ENCODE measurements around the gene PAX7.
"Not testable (repeated sequence)": the region's sequence is repeated elsewhere in the genome, so short reads cannot be mapped to it uniquely, and the experiment has no call there.

PAX7 gene

DNA sequence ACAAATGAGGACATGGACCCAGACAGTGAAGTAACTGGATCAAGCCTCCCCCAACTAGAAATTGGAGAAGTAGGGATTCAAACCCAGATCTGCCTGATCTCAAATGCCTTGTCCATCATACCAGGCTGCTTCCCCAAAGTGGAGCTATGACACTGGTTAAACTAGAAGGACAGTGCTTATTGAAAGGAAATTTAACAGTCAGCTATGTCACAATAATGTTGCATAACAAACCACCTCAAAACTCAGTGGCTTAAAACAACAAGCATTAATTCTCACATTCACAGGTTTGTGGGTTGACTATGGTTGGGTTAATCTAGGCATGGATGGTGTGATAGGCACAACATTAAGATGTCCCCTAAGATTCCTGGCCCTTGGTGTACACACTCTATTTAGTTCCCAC, 121.8 kb downstream of the PAX7 start:
- no peak for DNase-seq (ENCODE audit: low read depth in 2 of 2)

DNA sequence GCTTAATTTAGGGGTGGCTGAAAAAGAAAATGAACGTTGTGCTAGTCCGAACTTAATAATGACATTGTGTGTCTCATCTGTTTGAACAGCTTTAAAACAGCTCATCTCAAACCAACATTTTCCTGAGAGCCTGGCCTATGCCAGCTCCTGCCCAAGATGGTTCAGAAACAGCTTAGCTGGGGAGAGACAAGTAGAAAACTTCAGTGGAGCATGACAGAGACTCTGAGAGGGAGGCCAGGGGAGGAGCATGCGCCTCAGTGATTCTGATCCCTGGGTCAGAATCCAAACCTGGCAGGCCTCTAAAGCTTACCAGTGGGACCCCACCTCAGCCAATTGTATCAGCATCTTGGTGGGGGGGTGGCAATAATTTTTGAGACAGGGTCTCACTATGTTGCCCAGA, 129.5 kb downstream of the PAX7 start:
- DNase-seq (ENCODE audit: low read depth in 2 of 2), result no peak

DNA sequence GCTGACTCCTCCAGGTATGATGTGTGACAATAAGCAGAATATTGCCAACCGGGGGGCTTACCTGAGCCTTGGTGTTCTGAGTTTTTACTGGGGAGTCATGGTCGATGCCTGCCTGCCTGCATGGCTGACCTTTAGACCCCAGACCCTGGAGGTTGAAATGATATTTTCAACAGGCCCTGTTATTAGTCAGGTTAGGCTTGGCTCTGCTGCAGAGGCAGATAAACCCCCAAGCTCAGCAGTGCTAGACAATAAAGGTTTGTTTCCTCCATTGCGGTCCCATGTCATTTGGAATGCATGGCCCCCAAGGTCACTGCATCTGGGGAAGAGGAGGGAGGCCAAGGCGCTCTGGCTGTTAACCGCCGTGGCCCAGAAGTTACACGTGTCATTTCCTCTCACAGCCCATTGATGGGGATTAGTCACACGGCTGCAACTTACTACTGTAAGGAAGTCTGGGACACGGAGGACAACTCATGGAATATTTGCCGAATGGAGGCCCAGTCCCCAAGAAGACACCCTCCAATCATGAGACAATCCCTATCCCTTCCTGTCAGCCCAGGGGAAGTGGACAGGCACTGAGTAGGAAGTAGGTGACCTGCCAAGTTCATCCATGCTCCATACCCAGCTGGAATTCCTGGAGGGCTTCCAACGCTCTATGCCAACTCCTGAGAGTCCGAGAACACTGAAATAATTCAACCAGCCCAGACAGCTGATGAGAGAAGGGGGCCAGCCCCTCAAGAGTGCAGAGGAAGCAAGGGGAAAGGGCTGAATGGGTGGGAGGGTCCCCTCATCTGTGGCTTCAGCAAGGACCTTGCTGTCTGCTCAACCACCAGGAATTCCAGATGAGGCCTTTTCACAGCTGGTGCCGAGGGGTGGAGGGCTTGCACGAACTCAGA, 131.5 kb downstream of the PAX7 start:
- DNase-seq (ENCODE audit: low read depth in 2 of 2), result no peak

DNA sequence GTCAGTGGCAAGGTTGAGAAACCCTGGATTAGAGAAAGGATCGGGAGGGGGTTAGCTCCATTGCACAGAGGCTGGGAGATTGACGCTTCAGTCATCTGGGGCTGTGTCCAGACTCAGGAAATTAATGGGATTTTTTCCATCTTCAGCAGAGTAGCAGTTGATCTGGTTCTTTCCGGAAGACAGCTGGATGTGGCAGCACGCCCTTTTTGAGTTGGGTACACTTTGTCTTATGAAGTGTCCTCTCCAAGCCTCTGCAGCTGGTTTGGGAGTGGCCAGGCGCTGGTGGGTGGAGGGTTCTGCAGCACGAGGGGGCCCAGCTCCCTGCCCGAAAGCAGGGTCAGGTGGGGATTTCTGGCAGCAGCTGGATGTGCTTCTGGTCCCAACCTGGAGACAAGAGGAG, 133.7 kb downstream of the PAX7 start:
- DNase-seq (ENCODE audit: low read depth in 2 of 2), result no peak

DNA sequence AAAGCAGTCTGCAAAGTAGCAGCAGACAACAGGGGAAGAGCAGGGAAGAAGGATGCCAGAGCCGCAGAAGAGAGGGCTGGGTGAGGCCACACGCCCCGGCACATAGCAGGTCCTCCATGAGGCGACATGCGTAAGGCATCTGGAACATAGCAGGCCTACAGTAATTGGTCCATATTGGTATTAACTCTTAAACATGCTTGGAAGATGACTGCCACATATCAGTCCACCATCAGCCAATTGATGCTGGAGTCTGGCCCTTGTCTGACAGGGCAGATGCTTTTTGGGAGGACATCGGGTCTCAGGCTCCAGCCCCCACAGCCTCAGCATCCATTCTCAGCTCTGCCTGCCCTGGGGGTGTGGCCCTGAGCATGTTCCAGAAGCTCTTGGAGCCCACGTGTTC, 135.1 kb downstream of the PAX7 start:
- no peak for DNase-seq (ENCODE audit: low read depth in 2 of 2)

DNA sequence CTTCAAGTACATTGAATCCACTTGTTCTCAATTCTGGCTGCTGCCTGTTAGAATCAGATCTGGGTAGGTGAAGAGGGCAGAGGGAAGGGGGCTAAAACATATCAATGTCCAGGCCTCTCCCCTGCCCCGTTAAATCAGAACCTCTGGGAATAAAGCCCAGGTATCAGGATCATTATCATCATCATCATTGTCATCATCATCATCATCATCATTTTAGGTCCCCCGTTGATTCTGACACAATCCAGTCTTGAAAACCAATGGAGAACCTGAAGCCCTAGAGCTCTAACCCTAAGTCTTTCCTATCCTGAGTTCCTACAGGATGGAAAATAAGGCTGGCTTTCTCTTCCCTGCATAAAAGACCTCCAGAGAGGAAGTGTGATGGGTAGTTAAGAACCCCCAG, 135.7 kb downstream of the PAX7 start:
- DNase-seq (ENCODE audit: low read depth in 2 of 2), result no peak

DNA sequence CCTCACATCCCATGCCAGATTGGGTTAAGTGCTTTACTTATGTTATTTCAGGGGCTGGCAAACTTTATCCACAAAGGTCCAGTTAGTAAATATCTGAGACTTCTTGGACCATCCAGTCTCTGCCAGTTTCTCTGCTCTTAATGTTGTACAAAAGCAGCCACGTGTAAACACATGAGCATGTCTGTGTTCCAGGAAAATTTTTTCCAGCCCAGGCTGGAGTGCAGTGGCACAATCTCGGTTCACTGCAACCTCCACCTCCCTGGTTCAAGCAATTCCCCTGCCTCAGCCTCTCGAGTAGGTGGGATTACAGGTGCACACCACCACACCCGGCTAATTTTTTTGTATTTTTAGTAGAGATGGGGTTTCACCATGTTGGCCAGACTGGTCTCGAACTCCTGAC, 136.9 kb downstream of the PAX7 start:
- DNase-seq (ENCODE audit: low read depth in 2 of 2), result not testable (repeated sequence)

DNA sequence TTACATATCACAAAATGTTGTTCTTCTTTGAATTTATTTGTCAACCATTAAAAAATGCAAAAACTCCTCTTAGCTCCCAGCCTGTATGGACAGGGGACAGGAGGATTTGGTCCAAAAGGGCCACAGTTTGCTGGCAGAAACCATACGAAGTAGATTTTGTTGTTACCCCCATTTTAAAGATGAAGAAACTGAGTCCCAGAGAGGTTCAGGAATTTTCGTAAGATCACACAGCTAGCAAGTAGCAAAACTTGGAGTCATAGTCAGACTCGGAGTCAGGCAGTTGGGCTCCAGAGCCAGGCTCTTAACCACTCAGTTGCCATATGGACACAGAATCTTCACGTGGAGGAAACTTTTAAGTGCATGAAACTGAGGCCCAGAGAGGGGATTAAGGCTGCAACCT, 137.4 kb downstream of the PAX7 start:
- no peak for DNase-seq (ENCODE audit: low read depth in 2 of 2)

DNA sequence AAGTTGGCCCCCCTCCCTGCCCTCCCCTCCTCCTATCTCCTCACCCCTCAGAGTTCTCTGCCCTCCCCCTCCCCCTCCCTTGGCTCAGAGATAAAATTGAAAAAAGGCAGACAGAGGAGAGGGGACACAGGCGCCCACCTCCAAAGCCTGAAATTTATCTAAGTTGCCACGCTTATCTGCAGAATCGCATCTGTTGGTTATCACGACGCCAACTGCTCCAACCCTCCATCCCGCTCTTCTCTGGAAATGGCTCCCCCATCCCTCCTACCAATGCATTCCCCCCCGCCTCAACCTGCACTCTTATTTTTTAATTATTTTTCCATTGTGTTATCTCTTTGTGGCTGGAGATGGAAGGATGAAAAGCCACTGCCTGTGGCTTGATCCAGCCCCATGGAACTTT, 138.5 kb downstream of the PAX7 start:
- DNase-seq (ENCODE audit: low read depth in 2 of 2), result no peak

DNA sequence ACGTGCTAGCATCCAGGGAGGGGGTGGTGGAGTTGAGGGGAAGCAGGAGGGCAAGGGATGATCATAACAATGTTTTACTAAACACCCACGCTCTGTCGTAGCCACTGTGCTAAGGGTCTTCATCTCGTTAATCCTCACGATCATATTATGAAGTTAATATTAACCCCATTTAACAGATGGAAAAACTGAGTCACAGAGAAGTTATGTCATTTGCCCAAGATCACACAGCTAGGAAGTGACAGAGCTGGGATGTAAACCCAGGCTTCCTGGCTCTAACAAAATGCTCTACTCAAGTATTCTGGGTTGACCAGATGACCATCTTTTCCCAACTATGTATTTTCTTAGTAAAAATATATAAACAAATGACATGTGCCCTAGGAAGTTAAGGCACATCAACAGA, 140.2 kb downstream of the PAX7 start:
- no peak for DNase-seq (ENCODE audit: low read depth in 2 of 2)

DNA sequence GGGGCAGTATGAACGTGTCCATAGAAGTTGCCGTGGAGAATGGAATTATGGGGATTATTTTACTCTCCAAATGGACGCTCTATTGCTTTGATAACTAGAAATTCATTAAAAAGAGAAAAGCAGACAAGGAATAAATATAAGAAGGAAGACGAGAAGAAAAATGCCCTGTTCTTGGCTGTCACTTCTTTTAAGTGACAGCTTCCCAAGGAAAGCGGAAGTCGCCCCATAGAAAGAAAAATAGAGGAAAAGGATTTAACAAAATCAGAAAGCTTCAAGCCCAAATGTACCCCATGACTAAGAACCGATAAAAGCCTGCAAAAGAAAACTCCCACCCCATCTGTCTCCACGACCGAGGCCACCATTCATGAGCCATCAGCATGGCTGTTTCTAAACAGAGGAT, 143.1 kb downstream of the PAX7 start:
- DNase-seq (ENCODE audit: low read depth in 2 of 2), result no peak

DNA sequence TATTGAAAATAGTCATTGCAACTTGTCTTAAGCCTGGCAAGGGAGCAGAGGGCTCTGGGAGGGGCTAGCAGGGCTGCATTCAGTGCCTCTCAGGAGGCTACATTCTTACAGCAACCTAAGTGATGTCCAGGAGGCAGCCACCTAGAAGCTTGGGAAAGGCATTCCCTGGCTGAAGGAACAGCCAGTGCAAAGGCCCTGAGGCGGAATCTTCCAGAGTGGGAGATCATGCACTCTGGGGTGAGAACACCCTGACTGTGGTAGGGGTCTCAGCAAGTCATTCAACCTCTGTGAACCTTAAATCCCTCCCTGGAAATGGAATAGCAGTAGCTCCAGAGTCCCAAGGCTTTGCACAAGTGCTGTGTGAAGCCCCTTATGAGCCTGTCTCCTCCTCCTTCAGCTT, 144.7 kb downstream of the PAX7 start:
- DNase-seq (ENCODE audit: low read depth in 2 of 2), result no peak

DNA sequence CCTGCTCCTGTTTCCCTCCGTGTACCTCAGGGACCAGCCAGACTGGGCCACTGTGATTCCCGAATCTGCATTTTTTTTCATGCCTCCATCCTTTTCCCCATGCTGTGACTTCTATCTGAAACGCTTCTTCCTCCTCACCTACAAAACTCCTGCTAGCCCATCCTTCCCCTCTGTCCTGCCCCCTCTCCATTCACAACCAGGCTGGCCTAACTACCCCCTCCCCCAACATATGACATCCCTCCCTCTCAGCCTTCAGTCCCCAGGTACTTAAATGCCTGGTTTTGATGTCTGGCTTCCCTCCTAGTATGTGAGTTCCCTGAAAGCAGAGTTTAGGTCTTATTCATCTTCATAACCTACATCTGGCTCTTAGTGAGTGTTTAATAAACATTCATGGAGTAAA, 146.1 kb downstream of the PAX7 start:
- no peak for DNase-seq (ENCODE audit: low read depth in 2 of 2)

DNA sequence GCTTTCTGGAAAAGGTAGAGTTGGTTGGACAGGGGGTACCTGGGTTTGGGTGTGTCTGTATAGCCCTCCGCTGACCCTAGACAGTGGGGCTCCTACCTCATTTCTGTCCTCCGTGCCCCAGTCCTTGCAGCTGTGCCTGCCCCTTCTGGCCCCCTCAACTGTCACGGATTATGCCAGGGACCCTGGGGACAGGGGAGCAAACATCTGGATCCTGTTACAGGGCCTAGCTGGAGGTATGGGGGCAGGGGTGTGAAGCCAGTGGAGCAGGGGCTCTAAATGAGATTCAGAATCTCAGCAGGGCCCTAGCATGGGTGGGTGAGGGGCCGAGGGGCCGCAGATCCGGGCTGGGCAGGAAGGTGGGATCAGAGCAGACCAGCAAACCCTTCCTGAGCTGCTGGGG, 147.8 kb downstream of the PAX7 start:
- no peak for DNase-seq (ENCODE audit: low read depth in 2 of 2)

DNA sequence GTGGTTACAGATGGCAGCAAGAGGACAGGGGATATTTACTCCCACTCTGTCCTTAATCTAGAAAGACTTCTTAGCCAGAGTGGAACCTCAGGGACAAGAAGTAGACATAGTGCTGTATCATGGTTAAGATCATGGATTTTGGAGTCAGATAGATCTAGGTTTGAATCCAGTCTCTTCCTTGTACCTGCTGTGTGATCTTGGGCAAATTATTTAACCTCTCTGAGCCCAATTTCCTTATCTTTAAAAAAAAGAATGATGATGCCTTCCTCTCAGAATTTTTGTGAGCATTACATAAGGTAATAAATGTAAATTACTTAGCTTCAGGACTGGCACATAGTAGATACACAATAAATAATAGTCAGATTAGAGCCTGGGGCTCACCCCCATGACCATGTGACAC, 150.4 kb downstream of the PAX7 start:
- DNase-seq (ENCODE audit: low read depth in 2 of 2), result no peak

DNA sequence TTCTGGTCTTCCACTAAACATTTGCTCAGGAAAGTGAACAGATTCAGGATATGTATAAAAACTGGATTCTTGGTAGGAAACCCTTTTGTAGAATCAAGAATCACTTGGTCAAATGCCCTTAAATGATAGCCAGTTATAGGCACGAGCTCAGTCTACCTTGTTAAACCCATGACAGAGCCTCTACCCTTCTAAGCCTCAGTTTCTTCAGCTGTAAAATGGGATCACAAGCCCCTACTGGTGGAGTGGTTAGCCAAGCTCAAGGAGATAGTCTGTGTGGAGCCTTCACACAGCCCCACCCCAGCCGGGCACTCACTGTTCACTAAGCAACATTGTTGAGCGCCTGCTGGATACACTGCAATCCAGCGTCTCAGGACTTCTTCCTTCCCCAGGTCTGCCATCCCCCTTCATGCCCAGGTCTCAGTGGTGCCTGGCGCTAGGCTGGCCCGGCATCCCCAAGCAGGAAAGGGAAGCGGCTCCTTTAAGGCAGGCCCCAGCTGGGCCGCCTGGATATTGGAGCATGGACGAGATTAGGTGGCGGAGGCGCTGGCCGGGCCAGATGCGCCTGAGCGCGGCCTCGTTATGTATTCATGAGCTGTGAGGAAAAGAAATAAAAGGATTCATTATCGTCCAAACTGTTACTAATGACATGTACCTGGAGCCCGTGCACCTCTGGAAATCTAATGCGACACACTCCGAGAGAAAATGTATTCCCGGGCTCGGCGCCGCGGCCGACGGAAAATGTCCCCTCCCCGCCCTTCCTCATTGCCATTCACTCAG, 153.2 kb downstream of the PAX7 start:
- DNase-seq (ENCODE audit: low read depth in 2 of 2), result no peak

DNA sequence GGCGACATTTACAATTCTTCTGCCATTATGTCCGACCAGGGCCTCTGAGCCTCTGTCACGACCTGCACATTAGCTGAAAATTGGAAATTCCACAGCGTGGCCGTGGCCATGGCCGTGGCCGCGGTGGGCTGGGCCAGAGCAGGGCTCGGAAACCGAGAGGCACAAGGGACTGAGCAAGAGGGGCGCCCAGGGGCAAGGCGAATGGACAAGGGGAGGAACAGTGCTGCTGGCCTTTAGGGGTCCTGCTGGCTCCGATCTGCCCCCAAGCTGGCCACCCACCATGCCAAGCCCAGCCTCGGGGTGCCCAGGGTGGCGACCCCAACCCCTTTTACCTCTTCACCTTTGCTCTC, 153.8 kb downstream of the PAX7 start:
- no peak for DNase-seq (ENCODE audit: low read depth in 2 of 2)

DNA sequence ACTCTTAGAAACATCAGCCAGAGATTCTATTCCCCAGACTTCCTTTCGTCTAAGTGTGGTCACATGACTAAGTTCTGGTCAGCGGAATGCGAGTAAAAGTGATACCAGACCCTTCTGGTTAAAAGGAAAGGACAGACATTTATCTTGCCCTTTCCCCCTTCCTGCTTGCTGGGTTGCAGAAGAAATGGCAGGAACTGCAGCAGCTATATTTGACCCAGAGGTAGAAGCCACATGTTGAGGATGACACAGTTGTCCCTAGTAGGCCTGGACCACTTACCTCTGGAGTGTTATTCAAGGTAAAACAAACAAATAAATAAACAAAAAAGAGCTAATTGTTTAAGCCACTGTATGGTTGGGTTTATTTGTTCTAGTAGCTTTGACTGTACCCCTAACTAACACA, 155.5 kb downstream of the PAX7 start:
- DNase-seq (ENCODE audit: low read depth in 2 of 2), result no peak

DNA sequence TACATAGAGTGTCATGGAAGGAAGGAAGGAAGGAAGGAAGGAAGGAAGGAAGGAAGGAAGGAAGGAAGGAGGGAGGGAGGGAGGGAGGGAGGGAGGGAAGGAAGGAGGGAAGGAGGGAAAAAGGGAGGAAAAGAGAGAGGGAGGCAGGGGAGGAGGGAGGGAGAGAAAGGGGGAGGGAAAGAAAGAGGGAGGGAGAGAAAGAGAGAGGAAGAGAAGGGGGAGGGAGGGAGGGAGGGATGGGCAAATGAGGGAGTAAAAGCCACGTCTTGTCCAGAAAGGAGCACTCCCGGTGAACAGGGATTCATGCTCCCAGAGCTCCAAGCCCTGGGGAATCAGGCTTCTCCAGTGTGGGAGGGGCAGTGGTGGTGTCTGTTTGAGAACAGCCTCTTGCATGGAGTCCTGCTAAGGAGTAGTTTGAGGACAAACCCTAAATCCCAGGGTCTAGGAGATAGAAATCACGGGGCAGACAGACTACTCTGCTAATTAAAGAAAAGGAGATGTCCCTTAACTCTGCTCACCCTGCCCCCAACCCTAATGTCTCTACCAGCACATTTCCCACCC, 157.3 kb downstream of the PAX7 start:
- no peak for DNase-seq (ENCODE audit: low read depth in 2 of 2)

DNA sequence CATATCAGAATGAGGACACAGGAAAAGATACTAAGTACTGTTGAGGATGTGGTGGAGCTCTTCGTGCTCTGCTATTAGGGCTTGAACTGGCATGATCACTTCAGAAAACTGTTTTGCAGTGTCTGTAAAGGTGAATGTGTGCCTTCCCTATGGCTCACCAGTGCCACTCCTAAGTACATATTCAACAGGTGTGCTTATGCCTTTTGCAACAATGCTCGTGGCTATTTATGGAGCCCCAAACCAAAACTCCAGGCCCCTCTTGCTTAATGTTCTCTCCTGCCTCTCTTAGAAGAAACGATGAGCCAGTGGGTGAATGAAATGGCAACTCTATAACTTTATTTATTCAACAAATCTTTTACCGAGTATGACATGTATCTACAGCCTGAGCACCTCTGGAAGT, 158.6 kb downstream of the PAX7 start:
- no peak for DNase-seq (ENCODE audit: low read depth in 2 of 2)

DNA sequence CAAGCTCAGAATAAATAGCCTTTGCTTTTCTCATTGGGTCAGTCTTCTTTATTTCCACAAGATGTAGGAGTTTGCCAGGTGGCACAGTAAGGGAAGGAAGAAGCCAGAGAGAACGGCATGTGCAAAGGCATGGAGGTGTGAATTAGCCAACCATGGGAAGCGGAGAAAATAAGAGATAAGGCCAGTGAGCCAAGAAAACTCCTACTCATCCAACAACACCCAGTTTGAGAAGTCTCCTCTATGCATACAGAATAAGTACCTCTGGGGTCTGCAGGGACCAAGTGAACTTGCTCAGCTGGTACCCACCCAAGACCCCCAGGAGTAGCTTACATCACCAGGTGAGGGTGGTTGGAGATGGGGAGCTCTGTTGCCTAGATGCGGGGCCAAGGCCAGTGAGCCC, 162.1 kb downstream of the PAX7 start:
- no peak for DNase-seq (ENCODE audit: low read depth in 2 of 2)

DNA sequence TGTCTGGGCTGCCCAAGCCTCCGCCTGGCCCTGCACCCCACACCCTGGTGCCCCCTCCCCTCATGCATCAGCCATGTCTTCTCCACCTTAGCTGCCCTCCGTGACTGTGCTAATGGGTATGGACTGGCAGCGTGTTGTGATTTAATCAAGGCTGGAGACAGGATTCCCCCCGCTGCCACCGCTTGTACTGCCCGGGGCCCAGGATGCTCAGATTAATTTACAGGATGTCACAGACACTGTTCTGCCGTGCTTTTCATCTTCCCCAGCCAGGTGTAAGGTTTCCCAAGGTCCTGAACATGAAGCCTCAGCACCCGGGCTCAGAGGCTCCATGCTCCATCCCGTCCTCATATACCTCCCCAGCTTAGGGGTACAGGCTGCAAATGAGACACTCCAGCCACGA, 162.5 kb downstream of the PAX7 start:
- no peak for DNase-seq (ENCODE audit: low read depth in 2 of 2)

DNA sequence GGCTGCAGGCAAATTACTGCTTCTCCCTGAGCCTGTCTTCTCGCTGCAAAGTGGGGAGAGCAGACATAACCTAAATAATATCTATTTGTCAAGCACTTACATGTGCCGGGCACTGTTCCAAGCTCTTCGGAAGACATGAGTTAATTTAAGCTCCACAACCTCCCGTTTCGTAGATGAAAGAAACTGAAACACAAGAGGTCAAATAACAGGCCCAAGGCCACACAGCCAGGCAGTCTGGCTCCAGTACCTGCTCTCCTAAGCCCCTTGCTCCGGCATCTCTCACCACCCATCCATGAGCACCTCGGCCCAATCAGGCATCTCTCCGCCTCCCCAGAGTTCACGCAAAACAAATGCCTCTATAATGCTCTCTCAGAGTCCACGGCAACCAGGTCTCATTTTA, 163.4 kb downstream of the PAX7 start:
- no peak for DNase-seq (ENCODE audit: low read depth in 2 of 2)
